Measurements from ENCODE around the gene GPATCH2L. TPM values are rescaled to one million over a fixed set of nuclear protein-coding genes. Genes with fewer than 3 reads are reported as not detected.

Gene GPATCH2L
- total RNA-seq, 1 experiment from 2014 or later: 71.8 TPM

DNA sequence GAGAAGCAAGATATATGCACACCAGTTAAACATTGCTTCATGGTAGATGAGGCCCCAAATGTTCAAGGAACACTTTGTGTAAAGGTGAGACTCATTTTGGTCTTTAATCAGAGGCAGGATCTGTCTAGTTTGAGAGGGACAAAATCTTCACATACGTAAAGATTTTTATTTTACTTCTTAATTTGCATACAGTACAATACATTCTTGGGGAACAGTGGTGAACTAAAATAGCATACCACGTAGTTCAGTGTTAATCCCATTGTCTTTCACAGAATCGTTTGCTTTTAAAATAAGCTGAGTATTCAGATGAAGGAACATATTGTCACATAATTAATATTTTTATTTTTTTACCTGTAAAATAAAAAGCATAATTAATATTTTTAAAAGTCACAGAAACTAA is 43.3 kb downstream of the GPATCH2L start:
- Histone ChIP-seq H3K79me2 (ENCODE audit: low read length) (peaks cover 26% of the 10 kb centered on the region), H3K27ac (ENCODE audit: low read length) (peak overlapping the region; percentile 75), H3K4me2 (ENCODE audit: low read depth, low read length, poor library complexity, severe bottlenecking) (peak overlapping the region; percentile 57), H4K20me1 (ENCODE audit: insufficient read depth, low read depth, low read length) (no peaks in the 10 kb centered on the region), H3K36me3 (ENCODE audit: insufficient read depth, low read length) (peaks cover 79% of the 10 kb centered on the region), H3K27me3 (ENCODE audit: low read length) (no peaks in the 10 kb centered on the region), H3K9me2 (replicated peaks; ENCODE audit: insufficient read depth, low read length) (no peaks in the 10 kb centered on the region), H3K9ac (ENCODE audit: low read length) (no peak overlapping the region), H3K4me3 (ENCODE audit: low read length) (peak overlapping the region; percentile 26), H3K4me1 (ENCODE audit: low read length) (peaks cover 43% of the 10 kb centered on the region), H2AFZ (ENCODE audit: low read length) (no peak overlapping the region), H3K9me3 (ENCODE audit: low read length) (no peaks in the 10 kb centered on the region)
- peak; percentile 53 for DNase-seq

- no peak overlapping the region for H3K27ac ChIP-seq (ENCODE audit: low read length)
- peaks cover 16% of the 10 kb centered on the region; the same call in 1 of the 2 replicates for H3K79me2 ChIP-seq (ENCODE audit: low read length)
- DNase-seq: no peak
- peaks cover 31% of the 10 kb centered on the region for H3K4me1 ChIP-seq (ENCODE audit: low read length)
- no peak overlapping the region for H3K4me2 ChIP-seq (ENCODE audit: low read depth, low read length, poor library complexity, severe bottlenecking)
- H2AFZ ChIP-seq (ENCODE audit: low read length): no peak overlapping the region
- peaks cover 83% of the 10 kb centered on the region for H3K36me3 ChIP-seq (ENCODE audit: insufficient read depth, low read length)
- no peak overlapping the region for H3K4me3 ChIP-seq (ENCODE audit: low read length)
- H3K9ac ChIP-seq (ENCODE audit: low read length): no peak overlapping the region
- no peaks in the 10 kb centered on the region for H3K9me3 ChIP-seq (ENCODE audit: low read length)
- no peaks in the 10 kb centered on the region for H3K27me3 ChIP-seq (ENCODE audit: low read length)
- H3K9me2 ChIP-seq (replicated peaks; ENCODE audit: insufficient read depth, low read length): no peaks in the 10 kb centered on the region
- H4K20me1 ChIP-seq (ENCODE audit: insufficient read depth, low read depth, low read length): 0 out of 2 replicates have a peak, but pooled peaks cover 3% of the 10 kb centered on the region
These were observed 45.4 kb downstream of the GPATCH2L start for GRCh38 chr14:76196980-76197695.

GRCh38 chr14:76201162-76201561 is 49.4 kb downstream of the GPATCH2L start:
- no peaks in the 10 kb centered on the region for H3K27me3 ChIP-seq (ENCODE audit: low read length)
- no peak overlapping the region for H3K9ac ChIP-seq (ENCODE audit: low read length)
- H4K20me1 ChIP-seq (ENCODE audit: insufficient read depth, low read depth, low read length): peaks cover 3% of the 10 kb centered on the region; the same call in 1 of the 2 replicates
- H3K4me1 ChIP-seq (ENCODE audit: low read length): peaks cover 3% of the 10 kb centered on the region
- H3K9me2 ChIP-seq (replicated peaks; ENCODE audit: insufficient read depth, low read length): no peaks in the 10 kb centered on the region
- H3K4me2 ChIP-seq (ENCODE audit: low read depth, low read length, poor library complexity, severe bottlenecking): no peak overlapping the region
- no peaks in the 10 kb centered on the region for H3K9me3 ChIP-seq (ENCODE audit: low read length)
- DNase-seq: no peak
- no peak overlapping the region for H2AFZ ChIP-seq (ENCODE audit: low read length)
- no peak overlapping the region for H3K27ac ChIP-seq (ENCODE audit: low read length)
- H3K36me3 ChIP-seq (ENCODE audit: insufficient read depth, low read length): peaks cover 62% of the 10 kb centered on the region; the same call in 1 of the 2 replicates
- H3K4me3 ChIP-seq (ENCODE audit: low read length): no peak overlapping the region
- no peaks in the 10 kb centered on the region; the same call in 1 of the 2 replicates for H3K79me2 ChIP-seq (ENCODE audit: low read length)

DNA sequence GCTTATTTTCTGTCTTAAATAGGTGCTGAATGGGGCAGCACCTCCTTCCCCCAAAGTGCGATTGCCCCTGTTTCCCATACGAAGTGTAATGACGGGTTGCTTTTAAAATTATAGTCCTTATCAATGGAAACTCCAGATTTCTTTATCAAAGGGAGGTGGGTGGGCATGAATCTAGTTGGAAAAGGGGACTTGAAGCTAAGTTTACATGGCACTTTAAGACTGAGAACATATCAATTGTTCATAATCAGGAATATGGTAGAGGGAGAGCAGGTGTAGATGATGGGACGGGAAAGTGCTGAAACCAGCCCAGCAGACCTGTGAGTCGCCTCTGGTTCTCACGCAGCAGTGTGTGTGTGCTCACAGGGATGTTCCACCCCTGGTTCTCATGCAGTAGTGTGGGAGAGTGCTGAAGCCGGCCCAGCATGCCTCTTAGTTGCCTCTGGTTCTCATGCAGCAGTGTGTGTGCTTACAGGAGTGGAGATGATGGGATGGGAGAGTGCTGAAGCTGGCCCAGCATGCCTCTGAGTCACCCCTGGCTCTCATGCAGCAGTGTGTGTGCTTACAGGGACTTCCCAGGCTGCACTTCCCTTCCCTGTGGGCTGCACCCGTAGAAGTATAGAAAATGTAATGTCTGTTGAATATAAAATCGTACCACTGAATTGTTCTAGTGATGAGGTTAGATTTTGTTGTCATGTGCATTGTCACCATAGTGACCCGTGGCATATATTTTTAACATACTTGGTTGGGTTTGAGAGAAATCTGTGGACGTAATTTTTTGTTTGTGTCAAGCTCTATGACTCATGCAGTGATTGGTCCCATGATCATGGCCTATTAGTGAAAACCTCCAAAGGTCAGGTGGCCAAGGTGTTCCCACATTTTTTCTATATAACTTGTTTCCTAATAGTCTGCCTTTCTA is 51.6 kb downstream of the GPATCH2L start:
- Histone ChIP-seq H3K36me3 (ENCODE audit: insufficient read depth, low read length) (peaks cover 41% of the 10 kb centered on the region; the same call in 1 of the 2 replicates), H3K27me3 (ENCODE audit: low read length) (no peaks in the 10 kb centered on the region), H3K4me3 (ENCODE audit: low read length) (no peak overlapping the region), H3K4me1 (ENCODE audit: low read length) (peaks cover 3% of the 10 kb centered on the region; the same call in 1 of the 2 replicates), H2AFZ (ENCODE audit: low read length) (no peak overlapping the region), H3K79me2 (ENCODE audit: low read length) (no peaks in the 10 kb centered on the region), H3K9me2 (replicated peaks; ENCODE audit: insufficient read depth, low read length) (no peaks in the 10 kb centered on the region), H4K20me1 (ENCODE audit: insufficient read depth, low read depth, low read length) (peaks cover 3% of the 10 kb centered on the region; the same call in 1 of the 2 replicates), H3K9me3 (ENCODE audit: low read length) (no peaks in the 10 kb centered on the region), H3K9ac (ENCODE audit: low read length) (no peak overlapping the region), H3K4me2 (ENCODE audit: low read depth, low read length, poor library complexity, severe bottlenecking) (no peak overlapping the region), H3K27ac (ENCODE audit: low read length) (no peak overlapping the region)
- no peak for DNase-seq

DNA sequence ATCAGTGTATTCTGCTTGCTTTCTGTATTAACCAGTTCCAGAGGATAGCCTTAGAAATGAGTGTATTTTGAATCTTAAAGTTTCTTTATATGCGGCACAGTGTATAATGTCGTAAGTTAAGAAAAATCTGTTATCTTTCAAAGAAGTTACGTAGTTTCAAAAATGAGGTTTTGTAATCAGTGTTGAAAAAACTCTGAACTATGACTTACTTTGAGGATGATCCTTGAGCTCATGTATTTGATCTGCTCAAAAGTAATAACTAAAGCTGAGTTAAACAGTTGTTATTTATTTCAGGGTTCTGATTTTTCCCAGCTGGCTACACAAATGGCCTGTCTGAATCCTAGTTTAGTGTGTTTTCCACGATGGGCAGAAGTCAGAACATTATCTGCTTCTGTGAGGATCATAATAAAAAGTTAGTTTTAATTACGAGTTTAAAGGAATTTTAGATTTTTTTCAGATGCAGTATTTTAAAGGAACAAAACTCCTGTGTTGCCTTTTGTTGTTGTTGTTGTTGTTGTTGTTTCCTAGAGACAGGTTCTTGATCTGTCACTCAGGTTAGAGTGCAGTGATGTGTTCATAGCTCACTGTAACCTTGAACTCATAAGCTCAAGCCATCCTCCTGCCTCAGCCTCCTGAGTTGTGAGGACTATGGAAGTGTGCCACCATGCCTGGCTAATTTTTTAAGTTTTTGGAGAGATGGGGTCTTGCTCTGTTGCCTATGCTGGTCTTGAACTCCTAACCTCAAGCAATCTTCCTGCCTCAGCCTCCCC is 52.9 kb downstream of the GPATCH2L start:
- no peaks in the 10 kb centered on the region for H3K79me2 ChIP-seq (ENCODE audit: low read length)
- H3K36me3 ChIP-seq (ENCODE audit: insufficient read depth, low read length): peaks cover 28% of the 10 kb centered on the region; the same call in 1 of the 2 replicates
- no peak overlapping the region for H2AFZ ChIP-seq (ENCODE audit: low read length)
- H3K4me2 ChIP-seq (ENCODE audit: low read depth, low read length, poor library complexity, severe bottlenecking): no peak overlapping the region
- H3K9me3 ChIP-seq (ENCODE audit: low read length): no peaks in the 10 kb centered on the region
- H3K27ac ChIP-seq (ENCODE audit: low read length): no peak overlapping the region
- no peak for DNase-seq
- H3K4me1 ChIP-seq (ENCODE audit: low read length): peaks cover 3% of the 10 kb centered on the region; the same call in 1 of the 2 replicates
- H3K4me3 ChIP-seq (ENCODE audit: low read length): no peak overlapping the region
- H3K9ac ChIP-seq (ENCODE audit: low read length): no peak overlapping the region
- no peaks in the 10 kb centered on the region for H3K9me2 ChIP-seq (replicated peaks; ENCODE audit: insufficient read depth, low read length)
- H4K20me1 ChIP-seq (ENCODE audit: insufficient read depth, low read depth, low read length): peaks cover 3% of the 10 kb centered on the region; the same call in 1 of the 2 replicates
- H3K27me3 ChIP-seq (ENCODE audit: low read length): no peaks in the 10 kb centered on the region

- H3K9me3 ChIP-seq (ENCODE audit: low read length): no peaks in the 10 kb centered on the region
- no peak overlapping the region for H3K27ac ChIP-seq (ENCODE audit: low read length)
- H3K4me2 ChIP-seq (ENCODE audit: low read depth, low read length, poor library complexity, severe bottlenecking): no peak overlapping the region
- no peak overlapping the region for H3K9ac ChIP-seq (ENCODE audit: low read length)
- H3K79me2 ChIP-seq (ENCODE audit: low read length): no peaks in the 10 kb centered on the region
- no peak overlapping the region for H3K4me3 ChIP-seq (ENCODE audit: low read length)
- peaks cover 22% of the 10 kb centered on the region; the same call in 1 of the 2 replicates for H3K36me3 ChIP-seq (ENCODE audit: insufficient read depth, low read length)
- H3K9me2 ChIP-seq (replicated peaks; ENCODE audit: insufficient read depth, low read length): no peaks in the 10 kb centered on the region
- H3K27me3 ChIP-seq (ENCODE audit: low read length): no peaks in the 10 kb centered on the region
- H3K4me1 ChIP-seq (ENCODE audit: low read length): peaks cover 3% of the 10 kb centered on the region; the same call in 1 of the 2 replicates
- no peak for DNase-seq
- H2AFZ ChIP-seq (ENCODE audit: low read length): no peak overlapping the region
- peaks cover under 1% of the 10 kb centered on the region; the same call in 1 of the 2 replicates for H4K20me1 ChIP-seq (ENCODE audit: insufficient read depth, low read depth, low read length)
These were observed 54.0 kb downstream of the GPATCH2L start for GRCh38 chr14:76205708-76206107.

DNA sequence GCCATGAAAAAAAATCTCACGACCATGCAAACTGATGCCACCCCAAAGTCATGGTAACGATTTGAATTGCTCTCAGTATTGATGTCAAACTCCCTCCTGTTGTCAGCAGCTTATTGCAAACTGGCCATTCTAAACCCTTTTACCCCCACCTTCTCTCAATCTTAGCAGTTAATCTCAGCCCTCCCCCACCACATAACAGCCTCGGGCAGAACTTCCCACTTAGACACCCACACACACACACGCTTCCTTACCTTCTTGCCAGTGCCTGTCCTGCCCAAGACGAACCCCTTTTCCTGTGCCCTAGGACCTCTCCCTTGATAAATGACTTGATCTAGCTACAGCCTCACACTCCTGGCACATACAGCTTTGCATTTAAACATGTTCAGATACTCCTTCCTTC is 56.6 kb downstream of the GPATCH2L start:
- Histone ChIP-seq H3K9me2 (replicated peaks; ENCODE audit: insufficient read depth, low read length) (no peaks in the 10 kb centered on the region), H3K4me3 (ENCODE audit: low read length) (no peak overlapping the region), H3K27ac (ENCODE audit: low read length) (no peak overlapping the region), H3K4me2 (ENCODE audit: low read depth, low read length, poor library complexity, severe bottlenecking) (no peak overlapping the region), H3K79me2 (ENCODE audit: low read length) (no peaks in the 10 kb centered on the region), H3K27me3 (ENCODE audit: low read length) (no peaks in the 10 kb centered on the region), H3K9ac (ENCODE audit: low read length) (no peak overlapping the region), H3K36me3 (ENCODE audit: insufficient read depth, low read length) (no peaks in the 10 kb centered on the region), H3K9me3 (ENCODE audit: low read length) (no peaks in the 10 kb centered on the region), H4K20me1 (ENCODE audit: insufficient read depth, low read depth, low read length) (no peaks in the 10 kb centered on the region; the same call in 1 of the 2 replicates), H3K4me1 (ENCODE audit: low read length) (peaks cover 3% of the 10 kb centered on the region; the same call in 1 of the 2 replicates), H2AFZ (ENCODE audit: low read length) (no peak overlapping the region)
- no peak for DNase-seq
